Spinal cord (tissue), 10 donors: ENCODE data around the gene SNX32. TPM values are rescaled to one million over a fixed set of nuclear protein-coding genes. Genes with fewer than 3 reads are reported as not detected.
"Not testable (repeated sequence)": the region's sequence is repeated elsewhere in the genome, so short reads cannot be mapped to it uniquely, and the experiment has no call there.

ENCODE experiments used
- DNase-seq, 6 donors: peaks; one replicate each; pipeline versions ENCODE4 v3.0.0 to v3.0.0-alpha.2; 2013 to 2015; ENCODE audit warnings: low spot score in 6 of 6, low read depth in 4 of 6
- H3K27ac ChIP-seq: one replicate; pipeline ENCODE4 v1.5.1; 2013; ENCODE audit warnings: low read depth, low read length, control low read depth
- H3K27me3 ChIP-seq: one replicate; pipeline ENCODE4 v1.6.1; 2013; ENCODE audit warnings: low read length; ENCODE audit not compliant: control insufficient read depth, insufficient read depth
- H3K36me3 ChIP-seq: one replicate; pipeline ENCODE4 v1.6.1; 2013; ENCODE audit warnings: low read length; ENCODE audit not compliant: control insufficient read depth, insufficient read depth
- H3K4me1 ChIP-seq: one replicate; pipeline ENCODE4 v1.6.1; 2013; ENCODE audit warnings: low read length; ENCODE audit not compliant: control insufficient read depth, insufficient read depth
- H3K4me3 ChIP-seq: one replicate; pipeline ENCODE4 v1.5.1; 2013; ENCODE audit warnings: low read depth, low read length, control low read depth
- H3K9me3 ChIP-seq: one replicate; pipeline ENCODE4 v1.6.1; 2013; ENCODE audit warnings: low read length; ENCODE audit not compliant: control insufficient read depth, insufficient read depth
- WGBS: methylation state at CpG from one replicate; pipeline ENCODE4 v1.1.5; 2013; ENCODE audit warnings: missing lambda C conversion rate; ENCODE audit not compliant: insufficient coverage; 5-methylcytosine and 5-hydroxymethylcytosine counted together
- polyA plus RNA-seq, 2 donors: library from polyadenylated mRNA; unstranded; fragments of 120-200 nt; gene quantifications; one replicate each; pipeline ENCODE4 v1.2.1, GENCODE V29; 2013; ENCODE audit not compliant: insufficient read length in 2 of 2
- total RNA-seq, 2 donors: library from RNA; depleted of rRNA in 1 of 2; stranded (reverse); fragments of 120-200 nt in 1 of 2; fragments of >200 nt in 1 of 2; gene quantifications; one replicate each; pipeline versions ENCODE4 v1.2.3 to v1.2.4, GENCODE V29; 2013 to 2014
- donor health status: healthy.

Gene SNX32
- total and polyA plus RNA-seq, 4 donors: 3.3 to 22.1 (median 6.8) TPM

DNA sequence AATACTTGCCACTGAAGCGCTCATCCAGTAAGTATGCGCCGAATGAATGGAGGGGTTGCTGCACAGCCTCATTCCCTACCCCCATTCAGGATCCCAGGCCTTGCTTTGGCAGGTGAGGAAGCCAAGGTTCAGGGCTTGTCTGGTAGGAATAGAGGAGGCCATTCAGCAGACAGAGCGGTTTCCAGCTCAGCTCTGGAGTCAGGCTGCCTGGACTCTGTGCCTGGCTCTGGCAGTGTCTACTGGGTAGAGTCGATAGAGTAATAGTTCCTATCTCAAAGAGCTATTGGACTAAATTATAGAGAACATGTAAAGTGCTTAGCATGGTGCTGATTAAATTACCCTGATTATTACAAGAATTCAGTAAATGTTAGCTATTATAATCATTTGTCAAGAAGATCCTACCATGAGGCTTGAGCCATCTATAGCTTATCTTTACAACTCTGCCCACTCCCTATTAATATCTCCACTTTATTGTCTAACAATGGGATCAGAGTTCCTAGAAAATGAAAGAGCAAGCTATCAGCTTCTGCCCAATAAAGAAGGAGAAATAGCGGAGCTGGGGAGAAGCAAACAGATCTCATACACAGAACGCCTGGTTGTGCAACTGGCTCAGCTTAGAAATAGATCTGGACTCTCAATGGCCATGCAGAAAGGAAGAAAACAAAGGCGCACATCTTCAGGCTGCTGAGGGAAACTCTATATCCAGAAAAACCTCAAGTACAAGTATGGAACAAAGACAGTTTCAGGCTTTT is 6.6 kb upstream of the SNX32 start:
- H3K9me3 ChIP-seq: no peaks in the 10 kb centered on the region
- H3K36me3 ChIP-seq: no peaks in the 10 kb centered on the region
- no peak overlapping the region for H3K4me3 ChIP-seq
- no peak overlapping the region for H3K27ac ChIP-seq
- H3K4me1 ChIP-seq: no peaks in the 10 kb centered on the region
- WGBS: 86% methylated on average over 5 of the region's 8 CpGs
- no peaks in the 10 kb centered on the region for H3K27me3 ChIP-seq
- DNase-seq: no peak

DNA sequence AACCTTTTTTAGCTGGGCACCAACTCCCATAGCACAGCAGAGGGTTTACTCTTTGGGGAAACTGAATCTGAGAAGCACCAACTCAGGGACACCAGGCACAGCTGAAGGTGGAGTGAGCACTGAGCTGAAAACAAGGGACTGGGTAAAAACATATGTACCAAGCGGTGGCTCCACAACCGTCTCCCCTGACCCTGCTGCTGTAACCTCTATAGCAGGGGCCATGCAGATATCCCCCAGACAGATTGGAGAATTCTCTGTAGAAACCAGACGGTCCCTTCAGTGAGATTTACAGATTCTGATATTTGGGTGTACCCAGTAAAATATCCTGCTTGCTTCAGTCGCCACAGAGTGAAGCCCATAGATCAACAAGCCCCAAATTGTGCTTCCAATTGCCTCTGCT is 4.3 kb upstream of the SNX32 start:
- peaks cover 11% of the 10 kb centered on the region for H3K4me1 ChIP-seq
- no peaks in the 10 kb centered on the region for H3K27me3 ChIP-seq
- H3K27ac ChIP-seq: no peak overlapping the region
- H3K36me3 ChIP-seq: no peaks in the 10 kb centered on the region
- DNase-seq: no peak
- no peak overlapping the region for H3K4me3 ChIP-seq
- H3K9me3 ChIP-seq: no peaks in the 10 kb centered on the region
- WGBS: 60% methylated on average over 3 of the region's 4 CpGs

DNA sequence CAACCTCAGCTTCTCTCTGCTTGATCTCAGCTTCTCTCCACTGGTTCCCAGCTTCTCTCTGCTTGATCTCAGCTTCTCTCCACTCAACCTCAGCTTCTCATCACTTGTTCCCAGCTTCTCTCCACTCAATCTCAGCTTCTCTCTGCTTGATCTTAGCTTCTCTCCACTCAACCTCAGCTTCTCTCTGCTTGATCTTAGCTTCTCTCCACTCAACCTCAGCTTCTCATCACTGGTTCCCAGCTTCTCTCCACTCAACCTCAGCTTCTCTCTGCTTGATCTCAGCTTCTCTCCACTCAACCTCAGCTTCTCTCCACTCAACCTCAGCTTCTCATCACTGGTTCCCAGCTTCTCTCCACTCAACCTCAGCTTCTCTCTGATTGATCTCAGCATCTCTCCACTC is 1.5 kb upstream of the SNX32 start:
- not testable (repeated sequence) for H3K27me3 ChIP-seq, DNase-seq, H3K4me3 ChIP-seq, H3K36me3 ChIP-seq, H3K27ac ChIP-seq, H3K9me3 ChIP-seq
- peaks cover 15% of the 10 kb centered on the region for H3K4me1 ChIP-seq

DNA sequence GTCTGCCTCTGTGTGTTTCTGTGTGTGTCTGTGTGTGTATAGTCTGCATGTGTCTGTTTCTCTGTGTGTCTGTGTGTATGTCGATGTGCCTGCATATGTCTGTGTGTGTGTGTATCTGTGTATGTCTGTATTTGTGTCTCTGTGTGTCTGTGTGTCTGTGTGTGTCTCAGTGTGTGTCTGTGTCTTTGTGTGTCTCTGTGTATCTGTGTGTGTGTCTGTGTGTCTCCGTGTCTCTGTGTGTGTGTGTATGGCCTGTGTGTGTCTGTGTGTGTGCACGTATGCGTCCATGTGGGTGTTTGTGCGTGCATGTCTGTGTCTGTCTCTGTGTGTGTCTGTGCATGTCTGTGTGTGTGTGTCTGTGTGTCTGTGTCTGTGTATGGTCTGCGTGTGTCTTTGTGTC is 439 bp downstream of the SNX32 start:
- H3K9me3 ChIP-seq: no peaks in the 10 kb centered on the region
- no peak for DNase-seq
- peak overlapping the region; percentile 96 for H3K4me3 ChIP-seq
- no peaks in the 10 kb centered on the region for H3K36me3 ChIP-seq
- 31% methylated on average over 6 of the region's 6 CpGs for WGBS
- no peak overlapping the region for H3K27ac ChIP-seq
- H3K27me3 ChIP-seq: no peaks in the 10 kb centered on the region
- H3K4me1 ChIP-seq: peaks cover 15% of the 10 kb centered on the region

DNA sequence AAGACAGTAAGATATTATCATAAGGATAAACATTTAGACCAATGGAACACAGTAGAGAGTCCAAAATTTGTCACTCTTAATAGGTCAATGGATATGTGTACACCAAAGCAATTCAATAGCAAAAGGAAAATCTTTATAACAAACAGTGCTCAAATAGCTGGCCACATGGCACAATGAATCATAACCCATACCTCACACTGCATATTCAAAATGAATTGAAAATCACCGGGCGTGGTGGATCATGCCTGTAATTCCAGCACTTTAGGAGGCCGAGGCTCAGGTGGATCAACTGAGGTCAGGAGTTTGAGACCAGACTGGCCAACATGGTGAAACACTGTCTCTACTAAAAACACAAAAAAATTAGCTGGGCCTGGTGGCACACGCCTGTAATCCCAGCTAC is 8.4 kb downstream of the SNX32 start:
- Histone ChIP-seq H3K9me3 (no peaks in the 10 kb centered on the region), H3K36me3 (no peaks in the 10 kb centered on the region), H3K27ac (no peak overlapping the region), H3K27me3 (no peaks in the 10 kb centered on the region), H3K4me3 (no peak overlapping the region), H3K4me1 (no peaks in the 10 kb centered on the region)
- DNase-seq: no peak
- 85% methylated on average over 3 of the region's 4 CpGs for WGBS

DNA sequence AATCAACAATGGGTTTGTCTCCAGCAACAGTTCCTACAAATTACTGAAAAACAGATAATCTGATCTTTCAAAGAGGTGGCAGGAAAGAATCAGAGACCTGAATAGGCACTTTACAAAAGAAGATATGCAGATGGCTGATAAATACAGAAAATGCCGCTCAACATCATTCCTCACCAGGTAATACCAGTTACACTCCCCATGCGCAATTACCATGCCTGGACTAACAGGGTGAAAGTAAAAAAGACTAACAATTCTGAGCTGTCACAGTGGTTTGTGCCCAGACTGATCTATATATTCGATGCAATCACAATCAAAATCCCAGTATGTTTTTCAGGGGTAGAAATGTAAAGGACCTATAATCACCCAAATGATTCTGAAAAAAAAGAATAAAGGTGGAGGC is 10.0 kb downstream of the SNX32 start:
- no CpG with 5 or more reads among the region's 3 CpGs for WGBS
- no peaks in the 10 kb centered on the region for H3K9me3 ChIP-seq

DNA sequence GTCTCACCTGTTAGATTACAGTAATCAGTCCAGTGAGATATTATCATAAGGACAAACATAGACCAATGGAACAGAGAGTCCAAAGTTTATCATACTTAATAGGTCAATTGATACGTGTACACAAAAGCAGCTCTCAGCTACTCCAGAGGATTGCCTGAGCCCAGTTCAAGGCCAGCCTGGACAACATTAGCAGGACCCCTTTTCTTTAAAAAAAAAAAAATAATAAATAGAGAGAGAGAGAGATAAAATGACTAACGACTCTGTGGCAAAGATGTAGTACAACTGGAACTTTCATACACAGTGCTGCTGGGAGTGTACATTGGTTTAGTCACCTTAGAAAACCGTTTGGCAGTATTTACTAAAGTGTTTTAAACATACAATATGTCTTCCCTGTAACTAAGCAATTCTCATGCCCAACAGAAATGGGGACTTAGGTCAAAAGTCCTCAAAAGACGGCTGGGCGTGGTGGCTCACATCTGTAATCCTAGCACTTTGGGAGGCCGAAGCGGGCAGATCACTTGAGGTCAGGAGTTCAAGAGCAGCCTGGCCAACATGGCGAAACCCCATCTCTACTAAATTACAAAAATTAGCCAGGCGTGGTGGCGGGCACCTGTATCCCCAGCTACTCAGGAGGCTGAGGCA is 10.6 kb downstream of the SNX32 start:
- no peak for DNase-seq
- Histone ChIP-seq H3K27me3 (no peaks in the 10 kb centered on the region), H3K27ac (no peak overlapping the region), H3K9me3 (no peaks in the 10 kb centered on the region), H3K36me3 (no peaks in the 10 kb centered on the region), H3K4me3 (no peak overlapping the region), H3K4me1 (no peaks in the 10 kb centered on the region)
- 98% methylated on average over 7 of the region's 10 CpGs for WGBS

More for the DNA sequence above, 10.0 kb downstream of the SNX32 start:
- Histone ChIP-seq H3K36me3 (no peaks in the 10 kb centered on the region), H3K4me1 (no peaks in the 10 kb centered on the region), H3K4me3 (no peak overlapping the region), H3K27ac (no peak overlapping the region), H3K27me3 (no peaks in the 10 kb centered on the region)
- DNase-seq: no peak

DNA sequence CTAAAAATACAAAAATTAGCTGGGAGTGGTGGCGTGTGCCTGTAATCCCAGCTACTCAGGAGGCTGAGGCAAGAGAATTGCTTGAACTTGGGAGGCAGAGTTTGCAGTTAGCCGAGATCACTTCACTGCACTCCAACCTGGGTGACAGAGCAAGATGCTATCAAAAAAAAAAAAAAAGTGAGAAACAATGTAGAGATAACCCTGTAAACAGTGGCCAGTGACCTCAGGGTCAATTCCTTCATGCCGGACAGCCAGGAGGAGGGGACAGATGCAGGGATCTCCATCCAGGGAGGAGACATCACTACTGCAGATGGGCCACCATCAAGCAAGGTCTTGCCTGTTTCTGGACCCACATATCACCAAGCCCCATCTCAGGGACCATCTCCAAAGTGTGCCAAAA is 14.0 kb downstream of the SNX32 start:
- Histone ChIP-seq H3K4me3 (no peak overlapping the region), H3K27me3 (no peaks in the 10 kb centered on the region), H3K36me3 (peaks cover 31% of the 10 kb centered on the region), H3K9me3 (no peaks in the 10 kb centered on the region), H3K4me1 (no peaks in the 10 kb centered on the region), H3K27ac (no peak overlapping the region)
- DNase-seq: no peak
- WGBS: 94% methylated on average over 2 of the region's 3 CpGs

DNA sequence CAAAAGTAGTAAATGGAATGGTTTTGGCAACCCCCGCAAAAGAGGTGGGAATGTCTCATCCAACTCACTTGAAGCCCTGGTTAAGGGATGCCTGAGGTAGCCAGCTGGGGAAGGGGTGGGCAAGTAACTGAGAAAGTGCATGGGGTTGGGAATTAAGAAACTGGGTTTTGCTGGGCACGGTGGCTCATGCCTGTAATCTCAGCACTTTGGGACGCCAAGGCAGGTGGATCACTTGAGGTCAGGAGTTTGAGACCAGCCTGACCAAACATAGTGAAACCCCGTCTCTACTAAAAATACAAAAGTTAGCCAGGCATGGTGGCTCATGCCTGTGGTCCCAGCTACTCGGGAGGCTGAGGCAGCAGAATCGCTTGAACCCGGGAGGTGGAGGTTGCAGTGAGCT is 14.9 kb downstream of the SNX32 start:
- not testable (repeated sequence) for H3K27me3 ChIP-seq, H3K4me3 ChIP-seq, H3K9me3 ChIP-seq, H3K27ac ChIP-seq, H3K4me1 ChIP-seq
- DNase-seq: peak in 1 of 6 donors; percentile 3
- peaks cover 41% of the 10 kb centered on the region for H3K36me3 ChIP-seq
- WGBS: 87% methylated on average over 6 of the region's 7 CpGs

DNA sequence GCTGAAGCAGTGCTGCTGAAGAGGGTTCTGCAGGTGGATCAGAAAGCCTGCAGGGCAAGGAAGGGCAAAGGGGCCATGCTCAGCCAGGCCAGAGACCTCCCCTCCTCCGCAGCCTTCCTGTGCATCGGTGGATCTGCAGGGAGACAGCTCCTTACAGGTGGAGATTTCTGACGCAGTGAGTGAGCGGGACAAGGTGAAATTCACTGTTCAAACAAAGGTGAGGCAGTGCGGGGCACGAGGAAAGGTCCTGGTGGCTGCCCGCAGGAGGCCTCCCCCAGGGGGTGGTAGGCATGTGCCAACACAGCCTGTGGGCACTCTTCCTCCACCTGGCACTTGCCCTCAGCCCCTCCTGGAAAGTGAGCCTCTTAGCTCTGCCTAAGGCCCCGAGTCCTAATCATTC is 15.6 kb downstream of the SNX32 start:
- 84% methylated on average over 7 of the region's 8 CpGs for WGBS
- no peak overlapping the region for H3K27ac ChIP-seq
- H3K9me3 ChIP-seq: no peaks in the 10 kb centered on the region
- peaks cover 47% of the 10 kb centered on the region for H3K36me3 ChIP-seq
- H3K4me3 ChIP-seq: no peak overlapping the region
- H3K4me1 ChIP-seq: no peaks in the 10 kb centered on the region
- DNase-seq: no peak
- no peaks in the 10 kb centered on the region for H3K27me3 ChIP-seq
